NOMO-1 treated with DMSO at 0.1 percent for 48 hours (cell line): ENCODE results near the gene SLC35F3.
"Not testable (repeated sequence)": the region's sequence is repeated elsewhere in the genome, so short reads cannot be mapped to it uniquely, and the experiment has no call there.

Experiments used
- DNase-seq: peaks from one replicate; lab custom pipeline; 2025; ENCODE audit not compliant: unreplicated experiment; lab: John Stamatoyannopoulos, UW

The SLC35F3 gene

GRCh38 chr1:234279021-234279420 lies 374.5 kb downstream of the SLC35F3 start:
- DNase-seq = no peak

- no peak for DNase-seq
These were observed 376.0 kb downstream of the SLC35F3 start for GRCh38 chr1:234280500-234280899.

GRCh38 chr1:234281826-234282489 lies 377.5 kb downstream of the SLC35F3 start:
- DNase-seq = no peak

GRCh38 chr1:234286206-234286605 lies 381.7 kb downstream of the SLC35F3 start:
- DNase-seq = no peak

GRCh38 chr1:234288946-234289345 lies 384.5 kb downstream of the SLC35F3 start:
- no peak for DNase-seq

- DNase-seq = no peak
These were observed 385.2 kb downstream of the SLC35F3 start for GRCh38 chr1:234289538-234290305.

GRCh38 chr1:234292011-234292410 lies 387.5 kb downstream of the SLC35F3 start:
- DNase-seq = no peak

- DNase-seq = no peak
These were observed 388.1 kb downstream of the SLC35F3 start for GRCh38 chr1:234292548-234292947.

GRCh38 chr1:234294109-234294817 lies 389.8 kb downstream of the SLC35F3 start:
- no peak for DNase-seq

- no peak for DNase-seq
These were observed 390.6 kb downstream of the SLC35F3 start for GRCh38 chr1:234295068-234295467.

GRCh38 chr1:234295626-234296025 lies 391.1 kb downstream of the SLC35F3 start:
- no peak for DNase-seq

GRCh38 chr1:234296496-234296895 lies 392.0 kb downstream of the SLC35F3 start:
- DNase-seq = no peak

- no peak for DNase-seq
These were observed 393.2 kb downstream of the SLC35F3 start for GRCh38 chr1:234297668-234298067.

- no peak for DNase-seq
These were observed 395.6 kb downstream of the SLC35F3 start for GRCh38 chr1:234300096-234300495.

- DNase-seq = not testable (repeated sequence)
These were observed 397.2 kb downstream of the SLC35F3 start for GRCh38 chr1:234301663-234302062.

- peak; percentile 88 for DNase-seq
These were observed 398.0 kb downstream of the SLC35F3 start for GRCh38 chr1:234302354-234302962.

GRCh38 chr1:234303231-234303630 lies 398.8 kb downstream of the SLC35F3 start:
- DNase-seq = no peak

GRCh38 chr1:234307726-234308125 lies 403.2 kb downstream of the SLC35F3 start:
- no peak for DNase-seq

- DNase-seq = no peak
These were observed 404.7 kb downstream of the SLC35F3 start for GRCh38 chr1:234309243-234309597.

GRCh38 chr1:234309598-234310459 lies 405.4 kb downstream of the SLC35F3 start:
- DNase-seq = peak; percentile 74

GRCh38 chr1:234310460-234310817 lies 406.0 kb downstream of the SLC35F3 start:
- DNase-seq = no peak
